Measurements from ENCODE around the gene ELANE.

Gene ELANE

GRCh38 chr19:892243-892893 lies 40.3 kb downstream of the ELANE start:
- peak overlapping the region; percentile 84 to 93 (median 88) for H3K4me2 ChIP-seq
- H3K9me3 ChIP-seq (replicated peaks in 1 of 11): no peaks in the 10 kb centered on the region
- peak overlapping the region; percentile 91 to 97 (median 93) for H3K9ac ChIP-seq
- peaks cover 42 to 57% (median 51%) of the 10 kb centered on the region in 11 experiments for H3K36me3 ChIP-seq
- peaks cover 0 to 57% (median 33%) of the 10 kb centered on the region in 11 experiments; a peak in 15 of 22 replicates for H4K20me1 ChIP-seq
- no peak for TF ChIP-seq Cebpa-rat (IDR thresholded peaks at IDR 0.05)
- H3K27me3 ChIP-seq: no peaks in the 10 kb centered on the region
- H3K4me1 ChIP-seq: peaks cover 6 to 25% (median 13%) of the 10 kb centered on the region in 10 experiments; a peak in 18 of 20 replicates
- H3K4me3 ChIP-seq: peak overlapping the region; percentile 71 to 90 (median 78)
- H3K27ac ChIP-seq: peak overlapping the region; percentile 90 to 97 (median 95)

- H3K27ac ChIP-seq: peak within 1 kb of the TSS; percentile 90 to 97 (median 95)
- no peaks in the 10 kb centered on the region for H3K9me3 ChIP-seq (replicated peaks in 1 of 11)
- peaks cover 12 to 25% (median 20%) of the 10 kb centered on the region in 10 experiments; a peak in 19 of 20 replicates for H3K4me1 ChIP-seq
- H3K36me3 ChIP-seq: peaks cover 40 to 55% (median 49%) of the 10 kb centered on the region in 11 experiments
- TF ChIP-seq Cebpa-rat (IDR thresholded peaks at IDR 0.05): no peak
- H3K4me2 ChIP-seq: peak within 1 kb of the TSS; percentile 84 to 93 (median 88)
- peaks cover 0 to 61% (median 33%) of the 10 kb centered on the region in 11 experiments; a peak in 15 of 22 replicates for H4K20me1 ChIP-seq
- H3K4me3 ChIP-seq: peak within 1 kb of the TSS; percentile 71 to 90 (median 78)
- peak within 1 kb of the TSS; percentile 91 to 97 (median 93) for H3K9ac ChIP-seq
- no peaks in the 10 kb centered on the region for H3K27me3 ChIP-seq
These were observed 41.0 kb downstream of the ELANE start, which contains the start of the genes MED16 and RNU6-9 for GRCh38 chr19:892894-893689. Gene MED16 (minus strand): TSS chr19:893187. CDS start chr19:891131, 2,056 bp downstream. Gene RNU6-9 (plus strand): TSS chr19:893484.

GRCh38 chr19:896434-896833 lies 44.3 kb downstream of the ELANE start:
- H3K27ac ChIP-seq: no peak overlapping the region
- H3K9me3 ChIP-seq (replicated peaks in 1 of 11): no peaks in the 10 kb centered on the region
- peaks cover 7 to 57% (median 33%) of the 10 kb centered on the region in 11 experiments; a peak in 19 of 22 replicates for H4K20me1 ChIP-seq
- peaks cover 15 to 41% (median 29%) of the 10 kb centered on the region in 10 experiments for H3K4me1 ChIP-seq
- no peak for TF ChIP-seq Cebpa-rat (IDR thresholded peaks at IDR 0.05)
- no peak overlapping the region for H3K4me3 ChIP-seq
- H3K9ac ChIP-seq: no peak overlapping the region
- H3K36me3 ChIP-seq: peaks cover 26 to 47% (median 35%) of the 10 kb centered on the region in 11 experiments; a peak in 20 of 22 replicates
- H3K27me3 ChIP-seq: no peaks in the 10 kb centered on the region
- H3K4me2 ChIP-seq: no peak overlapping the region

- peaks cover 28 to 51% (median 36%) of the 10 kb centered on the region in 11 experiments; a peak in 20 of 22 replicates for H3K36me3 ChIP-seq
- no peak overlapping the region for H3K27ac ChIP-seq
- no peak overlapping the region for H3K4me2 ChIP-seq
- no peaks in the 10 kb centered on the region for H3K9me3 ChIP-seq (replicated peaks in 1 of 11)
- no peak for TF ChIP-seq Cebpa-rat (IDR thresholded peaks at IDR 0.05)
- peaks cover 11 to 57% (median 30%) of the 10 kb centered on the region in 11 experiments; a peak in 19 of 22 replicates for H4K20me1 ChIP-seq
- H3K4me3 ChIP-seq: no peak overlapping the region
- no peaks in the 10 kb centered on the region for H3K27me3 ChIP-seq
- peaks cover 10 to 37% (median 25%) of the 10 kb centered on the region in 10 experiments for H3K4me1 ChIP-seq
- 0 out of 22 replicates have a peak overlapping the region, but pooled peaks of 1 of the 11 experiments have one; percentile 10 for H3K9ac ChIP-seq
These were observed 44.9 kb downstream of the ELANE start for GRCh38 chr19:896999-897398.

GRCh38 chr19:897442-898039 lies 45.4 kb downstream of the ELANE start:
- Histone ChIP-seq H3K9me3 (replicated peaks in 1 of 11) (no peaks in the 10 kb centered on the region), H3K9ac (peak overlapping the region in 2 of 11 experiments; percentile 10 to 41; a peak in 3 of 22 replicates), H3K4me3 (no peak overlapping the region), H3K36me3 (peaks cover 28 to 56% (median 36%) of the 10 kb centered on the region in 11 experiments; a peak in 20 of 22 replicates), H3K4me1 (peaks cover 10 to 34% (median 23%) of the 10 kb centered on the region in 10 experiments), H3K4me2 (peak overlapping the region in 5 of 11 experiments; percentile 14 to 62 (median 29); a peak in 5 of 22 replicates), H3K27me3 (no peaks in the 10 kb centered on the region), H3K27ac (0 out of 22 replicates have a peak overlapping the region, but pooled peaks of 1 of the 11 experiments have one; percentile 23), H4K20me1 (peaks cover 15 to 60% (median 35%) of the 10 kb centered on the region in 11 experiments; a peak in 20 of 22 replicates)
- no peak for TF ChIP-seq Cebpa-rat (IDR thresholded peaks at IDR 0.05)

GRCh38 chr19:898663-899062 lies 46.6 kb downstream of the ELANE start:
- peak overlapping the region in 6 of 11 experiments; percentile 1 to 54 (median 30); a peak in 5 of 22 replicates for H3K9ac ChIP-seq
- H3K4me2 ChIP-seq: peak overlapping the region in 9 of 11 experiments; percentile 15 to 64 (median 51); a peak in 15 of 22 replicates
- H3K9me3 ChIP-seq (replicated peaks in 1 of 11): no peaks in the 10 kb centered on the region
- H4K20me1 ChIP-seq: peaks cover 24 to 71% (median 45%) of the 10 kb centered on the region in 11 experiments; a peak in 20 of 22 replicates
- no peak overlapping the region for H3K4me3 ChIP-seq
- H3K27ac ChIP-seq: peak overlapping the region in 3 of 11 experiments; percentile 11 to 29 (median 25); a peak in 4 of 22 replicates
- TF ChIP-seq Cebpa-rat (IDR thresholded peaks at IDR 0.05): no peak
- H3K27me3 ChIP-seq: no peaks in the 10 kb centered on the region
- H3K36me3 ChIP-seq: peaks cover 28 to 65% (median 36%) of the 10 kb centered on the region in 11 experiments; a peak in 20 of 22 replicates
- peaks cover 6 to 30% (median 21%) of the 10 kb centered on the region in 10 experiments for H3K4me1 ChIP-seq

GRCh38 chr19:899336-900042 lies 47.4 kb downstream of the ELANE start:
- no peak overlapping the region for H3K9ac ChIP-seq
- H3K27me3 ChIP-seq: no peaks in the 10 kb centered on the region
- peaks cover 31 to 79% (median 54%) of the 10 kb centered on the region in 11 experiments; a peak in 21 of 22 replicates for H4K20me1 ChIP-seq
- no peaks in the 10 kb centered on the region for H3K9me3 ChIP-seq (replicated peaks in 1 of 11)
- no peak overlapping the region for H3K4me2 ChIP-seq
- TF ChIP-seq Cebpa-rat (IDR thresholded peaks at IDR 0.05): no peak
- H3K27ac ChIP-seq: no peak overlapping the region
- H3K36me3 ChIP-seq: peaks cover 28 to 74% (median 36%) of the 10 kb centered on the region in 11 experiments; a peak in 20 of 22 replicates
- peaks cover 0 to 28% (median 18%) of the 10 kb centered on the region in 10 experiments; a peak in 17 of 20 replicates for H3K4me1 ChIP-seq
- no peak overlapping the region for H3K4me3 ChIP-seq

GRCh38 chr19:900043-900301 lies 47.9 kb downstream of the ELANE start:
- no peak for TF ChIP-seq Cebpa-rat (IDR thresholded peaks at IDR 0.05)
- Histone ChIP-seq H3K4me1 (peaks cover 0 to 28% (median 18%) of the 10 kb centered on the region in 10 experiments; a peak in 16 of 20 replicates), H3K4me3 (no peak overlapping the region), H3K4me2 (no peak overlapping the region), H3K36me3 (peaks cover 28 to 78% (median 40%) of the 10 kb centered on the region in 11 experiments; a peak in 20 of 22 replicates), H3K27me3 (no peaks in the 10 kb centered on the region), H3K9ac (no peak overlapping the region), H3K9me3 (replicated peaks in 1 of 11) (no peaks in the 10 kb centered on the region), H4K20me1 (peaks cover 36 to 84% (median 58%) of the 10 kb centered on the region in 11 experiments; a peak in 21 of 22 replicates), H3K27ac (no peak overlapping the region)
